PC-9 (cell line): Measurements from ENCODE around the gene PRKAG2.

Experiments used
- CTCF ChIP-seq: fragments of 200-600 bp; sonication (generic); conservative IDR thresholded peaks from 2 replicates; pipeline ENCODE4 v1.6.1; 2017; ENCODE audit warnings: mixed run types, antibody characterized with exemption, mild to moderate bottlenecking, moderate library complexity
- EZH2 ChIP-seq: fragments of 200-600 bp; sonication (generic); IDR thresholded peaks from 2 replicates; pipeline ENCODE4 v1.8.0; 2017; ENCODE audit warnings: antibody characterized with exemption, low read depth

- no peak for TF ChIP-seq CTCF
- TF ChIP-seq EZH2, result no peak
Measured at GRCh38 chr7:151512353-151512752, 364.6 kb downstream of the PRKAG2 start.
